CD14-positive monocyte (primary cell): Measurements from ENCODE around the gene ANAPC13. TPM values are rescaled to one million over a fixed set of nuclear protein-coding genes. Genes with fewer than 3 reads are reported as not detected.

Experiments used
- DNase-seq, 3 donors: peaks; one replicate each; pipeline ENCODE4 v3.0.0-alpha.2; 2011 to 2022
- H2AFZ ChIP-seq: 2 replicates; pipeline ENCODE4 v1.6.0; 2012; ENCODE audit warnings: mild to moderate bottlenecking, low read depth, low read length, inconsistent platforms; ENCODE audit not compliant: insufficient read depth, poor library complexity, severe bottlenecking
- H3K27ac ChIP-seq, 2 donors: 1 replicate in 1 of 2; 2 replicates in 1 of 2; pipeline ENCODE4 v1.5.1; 2012 to 2013; ENCODE audit warnings: low read length in 2 of 2, control low read depth in 1 of 2, inconsistent platforms in 1 of 2, low read depth in 1 of 2, mild to moderate bottlenecking in 1 of 2
- H3K27me3 ChIP-seq, 2 donors: one replicate each; pipeline versions ENCODE4 v1.6.0 to v1.6.1; 2011 to 2013; ENCODE audit warnings: low read length in 2 of 2; ENCODE audit not compliant: control insufficient read depth in 2 of 2, insufficient read depth in 2 of 2
- H3K36me3 ChIP-seq, 2 donors: replicated peaks in 1 of 2; 1 replicate in 1 of 2; 2 replicates in 1 of 2; pipeline versions ENCODE4 v1.5.1 to v1.6.1; 2012 to 2013; ENCODE audit warnings: low read length in 2 of 2, control low read depth in 1 of 2, inconsistent platforms in 1 of 2, mild to moderate bottlenecking in 1 of 2; ENCODE audit not compliant: insufficient read depth in 2 of 2, control insufficient read depth in 1 of 2
- H3K4me1 ChIP-seq, 2 donors: 1 replicate in 1 of 2; 2 replicates in 1 of 2; pipeline versions ENCODE4 v1.5.1 to v1.6.1; 2012 to 2013; ENCODE audit warnings: low read length in 2 of 2, control low read depth in 1 of 2, inconsistent platforms in 1 of 2, mild to moderate bottlenecking in 1 of 2, moderate library complexity in 1 of 2; ENCODE audit not compliant: insufficient read depth in 2 of 2, control insufficient read depth in 1 of 2
- H3K4me2 ChIP-seq: replicated peaks from 2 replicates; pipeline ENCODE3; 2012; ENCODE audit warnings: low read length, moderate library complexity, mild to moderate bottlenecking; ENCODE audit not compliant: poor library complexity, severe bottlenecking; ENCODE audit errors: extremely low read depth
- H3K4me3 ChIP-seq, 3 experiments: fragments of 200-600 bp in 1 of 3; sonication (generic) in 1 of 3; replicated peaks in 1 of 3; 1 replicate in 2 of 3; 2 replicates in 1 of 3; pipeline ENCODE4 v1.5.1; 2011 to 2013; ENCODE audit warnings: low read length in 3 of 3, mild to moderate bottlenecking in 3 of 3, control low read depth in 2 of 3, low read depth in 2 of 3, inconsistent platforms in 1 of 3, moderate library complexity in 1 of 3
- H3K79me2 ChIP-seq: 2 replicates; pipeline ENCODE4 v1.6.0; 2012; ENCODE audit warnings: mild to moderate bottlenecking, control low read depth, inconsistent platforms, low read length, moderate library complexity; ENCODE audit not compliant: insufficient read depth
- H3K9ac ChIP-seq: 2 replicates; pipeline ENCODE4 v1.6.0; 2017; ENCODE audit warnings: low read length, mild to moderate bottlenecking; ENCODE audit not compliant: insufficient read depth, poor library complexity, severe bottlenecking
- H3K9me3 ChIP-seq, 2 donors: replicated peaks in 1 of 2; 1 replicate in 1 of 2; 2 replicates in 1 of 2; pipeline versions ENCODE4 v1.5.1 to v1.6.1; 2012 to 2013; ENCODE audit warnings: low read length in 2 of 2, control low read depth in 1 of 2; ENCODE audit not compliant: control insufficient read depth in 1 of 2, insufficient read depth in 1 of 2
- H4K20me1 ChIP-seq: 2 replicates; pipeline ENCODE4 v1.6.0; 2012; ENCODE audit warnings: mild to moderate bottlenecking, low read length, control low read depth, moderate library complexity; ENCODE audit not compliant: insufficient read depth
- H3K27ac Mint-ChIP-seq, 7 donors: one replicate each; pipeline ENCODE4 v1.8.0; 2020; ENCODE audit warnings: mild to moderate bottlenecking in 7 of 7, mixed read lengths in 7 of 7, moderate library complexity in 6 of 7, inconsistent platforms in 2 of 7
- H3K27me3 Mint-ChIP-seq, 3 donors: one replicate each; pipeline ENCODE4 v1.8.0; 2021 to 2022; ENCODE audit warnings: low read depth in 3 of 3, mild to moderate bottlenecking in 3 of 3, mixed read lengths in 3 of 3, moderate library complexity in 3 of 3, inconsistent platforms in 1 of 3
- H3K36me3 Mint-ChIP-seq, 2 donors: one replicate each; pipeline ENCODE4 v1.8.0; 2020; ENCODE audit warnings: mixed read lengths in 2 of 2, inconsistent platforms in 1 of 2, mild to moderate bottlenecking in 1 of 2
- H3K4me1 Mint-ChIP-seq: one replicate; pipeline ENCODE4 v1.8.0; 2020; ENCODE audit warnings: mild to moderate bottlenecking, mixed read lengths
- H3K4me3 Mint-ChIP-seq, 2 donors: one replicate each; pipeline ENCODE4 v1.8.0; 2020; ENCODE audit warnings: mild to moderate bottlenecking in 2 of 2, mixed read lengths in 2 of 2, moderate library complexity in 1 of 2
- H3K9me3 Mint-ChIP-seq, 7 donors: one replicate each; pipeline ENCODE4 v1.8.0; 2020 to 2022; ENCODE audit warnings: mixed read lengths in 7 of 7, mild to moderate bottlenecking in 6 of 7, moderate library complexity in 6 of 7, inconsistent platforms in 2 of 7
- WGBS: methylation state at CpG from one replicate; pipeline ENCODE4 v1.1.5; 2013; ENCODE audit warnings: missing lambda C conversion rate; ENCODE audit not compliant: insufficient coverage; 5-methylcytosine and 5-hydroxymethylcytosine counted together
- intact Hi-C, 2 donors: fragments of 100-400 bp; cut with micrococcal nuclease; formaldehyde crosslinking; loops; one replicate each; pipeline versions ENCODE4 v1.15.0 to v1.15.1; 2023
- polyA plus RNA-seq, 3 donors: library from polyadenylated mRNA; depleted of rRNA in 1 of 3; unstranded in 2 of 3; stranded (reverse) in 1 of 3; fragments of 300-500 nt in 2 of 3; fragments of >200 nt in 1 of 3; fragmentation: Illumina TruSeq in 2 of 3; gene quantifications; 1 replicate in 2 of 3; 2 replicates in 1 of 3; pipeline ENCODE4 v1.2.3, GENCODE V29; 2012 to 2021
- TF ChIP-seq, protein P1 (sequence below): fragments of 200-600 bp; IDR thresholded peaks from one replicate; pipeline ENCODE4 v1.8.0; 2022; ENCODE audit warnings: antibody characterized with exemption, mild to moderate bottlenecking

The ANAPC13 gene
- polyA plus RNA-seq, 3 donors = 33.5 to 102 (median 92.4) TPM

DNA sequence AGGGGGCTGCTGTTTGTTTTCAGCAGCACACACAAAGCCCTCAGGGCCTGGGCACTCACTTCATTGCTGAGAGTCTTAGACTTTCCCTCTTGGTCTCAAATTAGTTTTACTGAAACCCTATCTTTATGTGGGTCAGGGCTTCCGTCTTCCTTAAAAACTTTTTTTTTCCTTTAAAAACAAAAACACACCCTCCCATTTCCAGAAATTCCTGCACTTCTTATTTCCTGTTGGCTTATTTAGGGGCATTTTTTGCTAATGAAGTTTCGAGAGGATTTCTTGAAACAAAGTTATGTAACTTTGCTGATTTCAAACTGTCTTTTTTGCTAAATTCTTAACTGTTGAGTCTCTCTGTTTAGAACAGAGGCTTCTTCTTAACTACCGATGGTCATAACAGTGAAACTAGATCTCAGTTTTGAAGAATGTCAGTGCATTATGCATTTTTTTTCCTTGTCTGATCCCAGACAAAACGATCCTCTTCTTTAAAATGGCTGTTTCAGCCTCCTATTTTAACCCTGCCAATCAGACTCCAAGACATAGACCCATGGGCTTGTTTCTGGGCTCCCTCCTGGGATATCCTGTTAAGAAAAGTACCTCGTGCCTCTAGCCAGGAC, 23.3 kb downstream of the ANAPC13 start:
- Mint-ChIP-seq H3K4me1 (no peaks in the 10 kb centered on the region), H3K4me3 (no peak overlapping the region), H3K9me3 (peaks cover 0 to 2% (median 0%) of the 10 kb centered on the region in 7 donors), H3K27ac (peak overlapping the region in 2 of 7 donors; percentile 16 to 18), H3K36me3 (no peaks in the 10 kb centered on the region), H3K27me3 (peaks cover 5 to 10% (median 9%) of the 10 kb centered on the region in 3 donors)
- Histone ChIP-seq H3K9ac (no peak overlapping the region), H3K4me3 (no peak overlapping the region), H3K79me2 (no peaks in the 10 kb centered on the region), H3K4me1 (no peaks in the 10 kb centered on the region), H3K9me3 (no peaks in the 10 kb centered on the region), H3K27ac (no peak overlapping the region), H2AFZ (no peak overlapping the region), H3K27me3 (no peaks in the 10 kb centered on the region), H3K36me3 (no peaks in the 10 kb centered on the region), H3K4me2 (no peak overlapping the region), H4K20me1 (no peaks in the 10 kb centered on the region)
- TF ChIP-seq, protein P1, sequence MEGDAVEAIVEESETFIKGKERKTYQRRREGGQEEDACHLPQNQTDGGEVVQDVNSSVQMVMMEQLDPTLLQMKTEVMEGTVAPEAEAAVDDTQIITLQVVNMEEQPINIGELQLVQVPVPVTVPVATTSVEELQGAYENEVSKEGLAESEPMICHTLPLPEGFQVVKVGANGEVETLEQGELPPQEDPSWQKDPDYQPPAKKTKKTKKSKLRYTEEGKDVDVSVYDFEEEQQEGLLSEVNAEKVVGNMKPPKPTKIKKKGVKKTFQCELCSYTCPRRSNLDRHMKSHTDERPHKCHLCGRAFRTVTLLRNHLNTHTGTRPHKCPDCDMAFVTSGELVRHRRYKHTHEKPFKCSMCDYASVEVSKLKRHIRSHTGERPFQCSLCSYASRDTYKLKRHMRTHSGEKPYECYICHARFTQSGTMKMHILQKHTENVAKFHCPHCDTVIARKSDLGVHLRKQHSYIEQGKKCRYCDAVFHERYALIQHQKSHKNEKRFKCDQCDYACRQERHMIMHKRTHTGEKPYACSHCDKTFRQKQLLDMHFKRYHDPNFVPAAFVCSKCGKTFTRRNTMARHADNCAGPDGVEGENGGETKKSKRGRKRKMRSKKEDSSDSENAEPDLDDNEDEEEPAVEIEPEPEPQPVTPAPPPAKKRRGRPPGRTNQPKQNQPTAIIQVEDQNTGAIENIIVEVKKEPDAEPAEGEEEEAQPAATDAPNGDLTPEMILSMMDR = no peak
- DNase-seq = no peak
- intact Hi-C loops = no loop called here
- WGBS = 69% methylated on average over 3 of the region's 5 CpGs

DNA sequence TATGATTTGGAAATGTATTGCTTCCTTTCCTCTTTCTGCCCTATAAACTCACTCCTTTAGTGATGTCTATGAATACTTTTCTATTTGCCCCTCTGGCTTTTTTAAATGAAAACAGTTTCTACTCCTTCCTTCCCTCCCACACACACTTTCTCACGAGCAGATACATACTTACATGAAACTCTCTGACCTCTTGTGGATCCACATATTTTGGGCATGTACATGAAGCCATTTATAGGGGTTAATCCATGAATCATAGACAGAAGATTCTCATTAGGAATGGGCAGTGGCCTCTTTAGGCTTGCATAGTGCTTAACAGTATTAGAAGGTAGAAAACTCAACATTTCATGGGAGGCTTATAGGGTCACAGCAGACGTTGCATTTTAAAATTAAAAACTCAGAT, 24.8 kb downstream of the ANAPC13 start:
- H3K27ac Mint-ChIP-seq = no peak overlapping the region
- intact Hi-C loops = no loop called here
- no peak overlapping the region for H3K4me3 Mint-ChIP-seq
- H3K27me3 ChIP-seq = no peaks in the 10 kb centered on the region
- H3K4me1 Mint-ChIP-seq = no peaks in the 10 kb centered on the region
- H2AFZ ChIP-seq = no peak overlapping the region
- DNase-seq = no peak
- no peaks in the 10 kb centered on the region for H3K36me3 Mint-ChIP-seq
- no peaks in the 10 kb centered on the region for H3K4me1 ChIP-seq
- no peak overlapping the region for H3K9ac ChIP-seq
- H3K9me3 Mint-ChIP-seq = peaks cover 0 to 2% (median 0%) of the 10 kb centered on the region in 7 donors
- TF ChIP-seq, protein P1 = no peak
- no peaks in the 10 kb centered on the region for H4K20me1 ChIP-seq
- no peaks in the 10 kb centered on the region for H3K36me3 ChIP-seq
- peaks cover 3 to 12% (median 10%) of the 10 kb centered on the region in 3 donors for H3K27me3 Mint-ChIP-seq
- H3K79me2 ChIP-seq = no peaks in the 10 kb centered on the region
- no peaks in the 10 kb centered on the region for H3K9me3 ChIP-seq
- H3K27ac ChIP-seq = no peak overlapping the region
- H3K4me3 ChIP-seq = no peak overlapping the region
- WGBS = no CpG with 5 or more reads among the region's 2 CpGs
- H3K4me2 ChIP-seq = no peak overlapping the region
